GM18909 (cell line): ENCODE data around the gene CLEC3B.

ENCODE experiments used
- ATAC-seq: cut with Tn5 transposase; IDR thresholded peaks from one replicate; pipeline ENCODE4 v1.9.1; 2021; ENCODE audit warnings: mild to moderate bottlenecking; ENCODE audit not compliant: unreplicated experiment, poor library complexity

The CLEC3B gene

GRCh38 chr3:45002720-45003119 is 23.4 kb upstream of the CLEC3B start:
- ATAC-seq = no peak

- no peak for ATAC-seq
Measured at GRCh38 chr3:45003406-45003805, 22.7 kb upstream of the CLEC3B start.

- no peak for ATAC-seq
Measured at GRCh38 chr3:45003859-45004258, 22.2 kb upstream of the CLEC3B start.

GRCh38 chr3:45007091-45007490 is 19.0 kb upstream of the CLEC3B start:
- ATAC-seq = no peak

GRCh38 chr3:45008117-45008516 is 18.0 kb upstream of the CLEC3B start:
- no peak for ATAC-seq

- ATAC-seq = no peak
Measured at GRCh38 chr3:45009868-45010267, 16.2 kb upstream of the CLEC3B start.

GRCh38 chr3:45010811-45011333 is 15.2 kb upstream of the CLEC3B start:
- no peak for ATAC-seq

GRCh38 chr3:45011756-45012508 is 14.2 kb upstream of the CLEC3B start:
- ATAC-seq = no peak

- ATAC-seq = no peak
Measured at GRCh38 chr3:45012577-45012976, 13.5 kb upstream of the CLEC3B start.

GRCh38 chr3:45016916-45017315 is 9.2 kb upstream of the CLEC3B start:
- ATAC-seq = no peak

GRCh38 chr3:45017821-45018220 is 8.3 kb upstream of the CLEC3B start:
- no peak for ATAC-seq

GRCh38 chr3:45020534-45020933 is 5.6 kb upstream of the CLEC3B start:
- no peak for ATAC-seq

- no peak for ATAC-seq
Measured at GRCh38 chr3:45021524-45022297, 4.4 kb upstream of the CLEC3B start.

- no peak for ATAC-seq
Measured at GRCh38 chr3:45023675-45024074, 2.4 kb upstream of the CLEC3B start.

- no peak for ATAC-seq
Measured at GRCh38 chr3:45024542-45025255, 1.4 kb upstream of the CLEC3B start.

GRCh38 chr3:45026957-45027356 is 854 bp downstream of the CLEC3B start:
- ATAC-seq = no peak

GRCh38 chr3:45027441-45027840 is 1.3 kb downstream of the CLEC3B start:
- ATAC-seq = no peak

GRCh38 chr3:45029216-45029615 is 3.1 kb downstream of the CLEC3B start:
- no peak for ATAC-seq

GRCh38 chr3:45029661-45030060 is 3.6 kb downstream of the CLEC3B start:
- ATAC-seq = no peak

- ATAC-seq = no peak
Measured at GRCh38 chr3:45031531-45031930, 5.4 kb downstream of the CLEC3B start.

GRCh38 chr3:45032113-45032512 is 6.0 kb downstream of the CLEC3B start:
- no peak for ATAC-seq
